DMS 273 (cell line): ENCODE results near the gene NNT.
A peak's percentile ranks its signal among the peaks of the same experiment; 100 is the strongest.
"Not testable (repeated sequence)": the region's sequence is repeated elsewhere in the genome, so short reads cannot be mapped to it uniquely, and the experiment has no call there.

Experiments used
- DNase-seq: peaks from one replicate; lab custom pipeline; 2025; ENCODE audit not compliant: unreplicated experiment; lab: John Stamatoyannopoulos, UW

Gene NNT

DNA sequence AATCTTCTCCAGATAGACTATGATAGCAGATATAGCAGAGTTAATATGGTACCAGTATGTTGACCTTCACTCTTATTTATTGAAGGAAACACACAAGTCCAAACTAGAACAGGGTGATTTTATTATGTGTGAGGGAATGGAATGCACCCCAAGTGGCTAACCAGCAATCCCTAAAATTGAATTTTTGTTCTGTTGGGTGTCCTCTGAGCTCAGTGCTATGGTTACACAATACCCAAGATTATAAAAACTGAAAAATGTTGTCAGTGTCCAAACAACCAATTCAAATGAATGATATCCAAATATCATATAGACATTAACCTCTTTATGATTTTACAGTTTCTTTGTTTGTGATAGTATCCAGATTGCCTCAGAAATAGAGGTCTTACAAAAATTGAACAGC lies 60.9 kb downstream of the NNT start:
- no peak for DNase-seq

DNA sequence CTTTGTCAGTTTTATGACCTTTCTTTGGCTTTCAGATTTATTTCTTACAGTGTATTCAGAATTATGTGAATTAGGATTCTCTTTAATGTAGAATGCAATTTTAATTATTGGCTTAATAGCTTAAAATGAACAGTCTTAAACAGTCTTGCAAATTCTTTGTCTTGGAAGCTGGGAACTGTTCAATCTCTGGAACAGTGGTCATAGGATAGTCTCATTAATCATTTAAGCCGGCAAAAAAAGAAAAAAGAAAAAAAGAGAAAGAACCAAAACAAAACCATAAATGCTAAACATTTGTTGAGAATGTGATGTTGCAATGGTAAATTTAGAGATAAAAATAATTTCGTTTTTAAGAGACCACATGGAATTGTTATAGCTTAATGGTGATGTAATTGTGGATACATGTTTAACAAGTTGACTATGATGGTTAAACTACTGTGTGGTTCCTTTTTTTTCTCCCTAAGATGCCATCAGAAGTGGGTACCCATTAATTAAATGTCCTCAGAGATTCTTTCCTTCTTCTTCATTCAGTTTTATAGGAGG lies 61.6 kb downstream of the NNT start:
- no peak for DNase-seq

DNA sequence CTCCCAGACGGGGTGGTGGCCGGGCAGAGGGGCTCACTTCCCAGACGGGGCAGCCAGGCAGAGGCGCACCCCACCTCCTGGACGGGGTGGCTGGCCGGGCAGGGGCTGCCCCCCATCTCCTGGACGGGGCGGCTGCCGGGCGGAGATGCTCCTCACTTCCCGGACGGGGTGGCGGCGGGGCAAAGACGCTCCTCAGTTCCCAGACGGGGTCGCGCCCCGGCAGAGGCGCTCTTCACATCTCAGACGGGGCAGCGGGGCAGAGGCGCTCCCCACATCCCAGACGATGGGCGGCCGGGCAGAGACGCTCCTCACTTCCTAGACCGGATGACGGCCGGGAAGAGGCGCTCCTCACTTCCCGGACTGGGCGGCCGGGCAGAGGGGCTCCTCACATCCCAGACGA lies 62.8 kb downstream of the NNT start:
- not testable (repeated sequence) for DNase-seq

DNA sequence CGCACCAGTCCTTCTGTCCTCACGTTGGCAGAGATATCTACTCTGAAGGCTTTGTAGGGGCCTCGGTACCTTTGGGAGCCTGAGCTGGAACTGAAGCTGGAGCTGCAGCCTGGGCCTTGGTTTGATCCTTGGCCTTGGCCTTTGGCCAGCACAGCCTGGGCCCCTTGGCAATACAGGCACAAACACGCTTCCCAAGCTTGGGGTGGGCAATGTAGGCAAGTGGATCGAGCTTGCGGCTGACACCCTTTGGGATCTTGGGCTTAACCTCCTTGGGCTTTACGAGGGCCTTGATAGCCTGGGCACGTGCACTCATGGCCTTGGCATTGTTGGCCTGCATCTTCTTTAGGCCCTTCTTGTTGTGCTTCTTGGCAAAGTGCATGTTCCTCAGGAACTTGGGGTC lies 63.7 kb downstream of the NNT start:
- DNase-seq: not testable (repeated sequence)

DNA sequence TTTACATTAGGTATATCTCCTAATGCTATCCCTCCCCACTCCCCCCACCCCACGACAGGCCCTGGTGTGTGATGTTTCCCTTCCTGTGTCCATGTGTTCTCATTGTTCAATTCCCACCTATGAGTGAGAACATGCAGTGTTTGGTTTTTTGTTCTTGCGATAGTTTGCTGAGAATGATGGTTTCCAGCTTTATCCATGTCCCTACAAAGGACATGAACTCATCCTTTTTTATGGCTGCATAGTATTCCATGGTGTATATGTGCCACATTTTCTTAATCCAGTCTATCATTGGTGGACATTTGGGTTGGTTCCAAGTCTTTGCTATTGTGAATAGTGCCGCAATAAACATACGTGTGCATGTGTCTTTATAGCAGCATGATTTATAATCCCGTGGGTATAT lies 64.4 kb downstream of the NNT start:
- DNase-seq: not testable (repeated sequence)

DNA sequence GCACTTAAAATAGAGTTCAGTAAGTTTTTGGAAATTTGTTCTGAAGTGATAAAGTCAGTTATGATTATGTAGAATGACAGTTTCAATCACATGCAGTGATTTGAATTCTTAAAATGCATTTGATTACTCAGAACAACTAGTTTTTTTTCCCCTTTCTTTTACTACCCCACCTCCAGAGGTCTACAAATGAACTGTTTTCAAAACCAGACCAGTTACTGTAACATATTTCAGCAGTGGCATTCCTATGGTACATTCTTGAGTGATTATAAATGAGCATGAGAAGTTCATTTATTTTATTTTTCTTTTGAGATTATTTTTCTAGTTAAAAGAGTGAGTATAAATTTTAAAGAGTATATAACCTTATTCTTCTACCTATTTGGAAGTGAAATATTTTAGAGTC lies 71.6 kb downstream of the NNT start:
- no peak for DNase-seq

DNA sequence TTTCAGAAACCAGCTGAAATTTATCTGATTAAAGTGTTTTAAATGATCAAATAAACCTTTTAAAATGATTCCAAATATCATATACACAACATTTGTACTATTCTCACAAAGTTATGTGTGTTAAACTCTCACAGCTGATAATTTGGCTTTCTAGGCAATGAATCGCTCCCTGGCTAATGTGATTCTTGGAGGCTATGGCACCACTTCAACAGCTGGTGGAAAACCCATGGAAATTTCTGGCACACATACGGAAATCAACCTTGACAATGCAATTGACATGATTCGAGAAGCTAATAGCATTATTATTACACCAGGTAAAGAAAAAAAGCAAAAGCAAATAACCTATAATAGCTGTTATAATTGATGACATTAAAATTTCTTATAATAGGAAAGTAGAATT lies 72.4 kb downstream of the NNT start:
- DNase-seq: no peak

DNA sequence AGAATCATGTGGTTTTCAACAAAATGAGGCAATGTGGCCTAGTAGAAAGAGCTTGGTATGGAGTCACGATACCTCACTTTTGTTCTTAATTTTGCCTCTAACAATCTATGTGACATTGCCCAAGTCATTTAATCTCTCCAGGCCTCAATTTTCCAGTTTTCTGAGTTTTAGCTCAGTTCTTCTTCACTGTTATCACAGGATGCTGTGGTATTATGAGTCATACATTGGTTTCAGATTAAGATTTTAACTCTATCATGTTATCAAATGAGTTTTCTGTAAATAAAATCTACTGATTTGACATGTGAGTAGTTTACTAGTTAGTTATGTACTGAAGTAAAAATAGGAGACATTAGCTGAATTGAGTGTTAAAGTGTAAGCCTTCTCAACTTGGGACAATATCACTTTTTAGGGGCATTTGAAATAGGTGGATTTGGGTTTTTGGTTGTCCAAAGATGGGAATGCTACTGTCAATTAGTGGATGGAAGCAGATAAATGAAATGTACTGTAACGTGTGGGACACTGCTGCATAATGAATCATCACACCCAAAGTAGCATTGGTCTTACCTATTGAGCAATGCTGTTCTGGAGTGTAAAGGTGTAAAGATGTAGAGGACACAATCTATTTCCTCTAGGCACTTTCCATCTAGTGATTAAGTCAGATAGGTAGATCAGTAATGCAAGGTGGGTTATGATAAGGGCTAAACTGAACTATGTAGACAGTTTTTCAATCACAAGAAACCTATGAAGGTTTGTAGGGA lies 73.3 kb downstream of the NNT start:
- DNase-seq: no peak

DNA sequence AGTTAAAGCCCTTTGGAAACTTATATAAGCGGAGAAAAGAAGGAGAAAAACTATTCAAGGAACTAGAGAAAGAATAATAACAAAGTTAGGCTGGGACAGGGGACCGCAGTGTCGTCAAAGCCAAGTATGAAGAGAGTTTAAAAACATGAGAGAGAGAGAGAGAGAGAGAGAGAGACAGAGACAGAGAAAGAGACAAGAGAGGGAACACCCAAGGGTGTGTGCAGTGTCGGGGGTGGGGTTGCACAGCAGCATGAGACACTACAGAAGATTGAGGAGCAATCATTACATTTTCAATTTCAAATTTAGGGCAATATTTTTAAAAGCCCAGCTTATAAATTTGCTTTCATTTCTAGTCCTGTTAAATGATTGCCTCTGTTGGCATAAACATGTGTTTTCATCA lies 74.3 kb downstream of the NNT start:
- no peak for DNase-seq

DNA sequence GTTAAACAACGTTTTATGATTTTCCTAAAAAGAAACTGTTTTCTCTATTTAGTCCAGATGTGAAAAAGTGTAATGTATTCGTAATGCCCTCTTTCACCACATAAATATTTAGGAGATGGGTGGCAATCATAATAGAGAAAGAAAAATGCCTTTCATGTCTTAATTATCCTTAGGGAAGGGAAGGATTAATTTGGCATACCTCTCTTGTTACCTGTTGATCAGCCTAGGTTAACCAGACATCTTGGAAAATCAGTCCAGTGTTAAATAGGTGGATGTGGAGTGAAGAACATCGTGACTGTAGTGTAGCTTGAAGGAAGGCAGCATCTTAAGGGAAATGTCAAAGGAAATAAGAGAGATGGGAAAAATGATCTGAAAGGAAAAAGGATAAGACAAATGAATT lies 76.2 kb downstream of the NNT start:
- DNase-seq: no peak

DNA sequence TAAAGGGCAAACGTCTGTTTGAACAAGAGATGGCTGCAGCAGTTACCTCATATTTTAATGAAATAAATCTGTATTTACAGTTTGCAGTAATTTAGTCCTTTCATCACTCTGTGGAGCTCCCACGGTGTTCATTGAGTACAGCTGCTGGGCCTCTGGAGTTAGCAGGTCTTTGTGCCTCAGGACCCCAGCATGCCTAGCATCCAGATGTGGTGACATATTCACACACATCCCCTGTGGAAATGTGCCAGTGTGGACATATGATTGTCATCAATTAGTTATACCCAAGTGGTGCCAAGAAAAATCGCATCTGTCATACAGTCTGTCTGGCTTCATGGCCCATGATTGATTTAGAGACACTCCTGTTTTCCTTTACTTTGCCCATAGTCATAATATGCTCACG lies 77.3 kb downstream of the NNT start:
- peak; percentile 72 for DNase-seq

DNA sequence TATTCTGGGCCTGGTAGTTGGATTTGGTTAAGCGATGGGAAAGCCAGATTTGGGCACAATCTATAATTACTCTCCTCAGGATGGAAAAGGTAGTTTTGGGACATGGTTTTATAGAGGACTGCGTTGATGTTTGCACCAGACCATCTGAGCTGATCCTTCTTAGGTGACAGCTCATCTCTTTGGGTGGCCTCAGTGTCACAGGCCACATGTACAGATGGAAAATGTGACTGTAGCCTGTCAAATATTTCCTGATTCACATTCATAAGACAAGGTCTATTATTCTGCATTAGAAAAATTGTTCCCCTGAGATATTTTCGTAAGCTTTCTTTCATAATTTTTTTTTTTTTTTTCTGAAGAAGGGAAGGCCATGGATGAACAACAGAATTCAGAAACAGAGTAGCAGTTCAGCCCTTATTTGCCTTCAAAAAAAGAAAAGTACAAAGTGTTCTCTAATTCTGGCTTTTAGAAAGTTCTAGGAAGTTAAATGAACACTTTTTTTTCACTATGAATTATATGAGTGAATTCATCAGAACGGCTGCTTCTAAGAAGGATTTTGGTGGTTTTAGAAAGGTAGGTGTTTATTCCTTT lies 81.0 kb downstream of the NNT start:
- DNase-seq: no peak

DNA sequence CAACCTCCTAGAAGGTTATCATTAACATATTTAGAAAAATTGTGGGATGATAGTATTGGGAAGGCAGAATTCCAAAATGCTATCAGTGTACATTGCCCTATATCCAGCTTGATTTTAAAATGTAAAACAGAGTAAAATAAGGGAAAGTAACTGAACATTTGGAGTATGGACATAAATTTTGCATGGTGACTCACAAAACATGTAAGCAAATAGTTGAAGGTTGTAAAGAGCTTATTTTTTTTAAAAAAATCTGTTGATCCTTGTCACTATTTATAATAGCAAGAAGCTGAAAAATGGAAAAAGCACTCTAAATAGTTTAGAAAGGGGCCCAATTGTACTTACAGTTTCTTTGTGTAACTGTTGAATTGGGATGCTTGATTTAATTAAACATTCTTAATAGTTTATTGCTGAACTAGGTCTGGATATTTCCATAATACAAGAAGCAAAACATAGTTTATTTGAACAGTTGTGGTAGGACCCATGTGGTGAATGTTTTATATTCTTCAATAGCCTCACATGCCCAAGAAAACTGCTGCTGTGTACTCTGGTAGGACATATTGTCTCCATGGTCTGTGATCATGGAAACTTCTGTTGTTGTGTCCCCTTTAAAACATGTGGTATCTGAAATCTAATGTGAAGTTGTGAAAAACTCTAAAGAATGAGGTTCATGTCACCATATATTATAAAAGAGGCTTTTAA lies 82.4 kb downstream of the NNT start:
- DNase-seq: no peak

DNA sequence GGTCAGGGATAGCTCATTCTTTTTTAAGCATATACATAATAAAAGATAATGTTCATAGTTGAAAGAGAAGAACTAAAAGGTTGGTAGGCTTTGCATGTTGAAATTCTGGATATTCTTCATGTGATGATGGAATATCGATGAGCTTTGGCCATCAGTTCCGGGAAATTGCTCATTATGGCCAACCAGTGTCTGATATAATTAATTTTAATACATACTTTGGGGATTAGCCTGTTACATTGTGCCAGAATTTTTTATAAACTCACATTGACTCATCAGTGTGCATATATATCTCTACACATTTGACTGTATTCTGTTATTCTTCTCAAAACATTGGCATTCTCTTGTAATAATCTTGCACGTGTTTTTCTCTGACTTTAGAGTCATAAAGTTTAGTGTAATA lies 84.3 kb downstream of the NNT start:
- DNase-seq: no peak

DNA sequence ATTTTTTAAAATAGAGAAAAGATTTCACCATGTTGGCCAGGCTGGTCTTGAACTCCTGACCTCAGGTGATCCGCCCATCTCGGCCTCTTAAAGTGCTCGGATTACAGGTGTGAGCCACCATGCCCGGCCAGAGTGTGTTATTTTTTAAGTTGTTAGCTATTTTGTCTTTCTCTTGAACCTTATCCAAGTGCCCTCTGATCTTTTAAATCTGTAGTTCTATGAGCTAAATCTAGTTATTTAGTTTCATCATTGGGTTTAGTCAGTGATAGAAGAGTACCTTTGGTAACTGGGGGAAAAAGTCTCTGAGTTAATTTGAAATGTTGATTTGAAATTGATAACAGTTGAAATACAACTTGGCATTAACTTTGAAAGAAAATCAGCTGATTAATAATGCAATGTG lies 88.3 kb downstream of the NNT start:
- no peak for DNase-seq

DNA sequence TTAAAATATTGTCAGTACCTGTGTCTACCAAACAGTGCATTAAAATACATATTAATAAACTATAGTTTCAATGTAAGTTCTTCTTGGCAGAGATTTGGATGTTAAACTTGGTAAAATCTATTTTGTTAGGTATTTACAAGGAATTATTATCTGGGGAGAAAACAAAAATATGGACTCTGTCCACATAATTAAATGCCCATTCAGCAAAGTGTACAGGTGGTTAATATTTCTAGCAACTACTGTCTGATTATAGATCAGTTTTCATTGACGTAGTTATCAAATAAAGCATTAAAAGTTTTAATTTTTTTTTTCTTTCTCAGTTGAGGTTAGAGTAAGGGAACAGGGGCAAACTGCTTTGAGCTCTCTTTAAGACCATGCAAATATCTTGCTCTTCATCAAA lies 88.9 kb downstream of the NNT start:
- DNase-seq: no peak

DNA sequence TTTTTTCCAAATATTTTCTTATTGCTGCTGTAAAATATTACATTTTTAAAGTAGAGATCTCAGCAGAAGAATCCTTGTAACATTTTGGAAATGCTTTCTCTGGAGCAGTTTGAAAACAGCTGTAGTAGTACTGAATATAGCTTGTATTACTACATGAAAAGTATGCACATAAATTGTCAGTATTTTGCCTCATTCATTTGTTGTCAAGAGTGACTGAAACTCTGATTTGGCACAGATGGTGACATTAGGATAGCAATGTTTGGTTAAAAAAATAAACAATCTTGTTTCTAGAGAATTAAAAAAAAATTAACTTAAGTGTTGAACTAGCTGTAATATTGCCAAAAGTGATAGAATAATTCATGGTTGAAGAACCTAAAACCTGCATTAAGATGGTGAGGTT lies 90.4 kb downstream of the NNT start:
- no peak for DNase-seq

DNA sequence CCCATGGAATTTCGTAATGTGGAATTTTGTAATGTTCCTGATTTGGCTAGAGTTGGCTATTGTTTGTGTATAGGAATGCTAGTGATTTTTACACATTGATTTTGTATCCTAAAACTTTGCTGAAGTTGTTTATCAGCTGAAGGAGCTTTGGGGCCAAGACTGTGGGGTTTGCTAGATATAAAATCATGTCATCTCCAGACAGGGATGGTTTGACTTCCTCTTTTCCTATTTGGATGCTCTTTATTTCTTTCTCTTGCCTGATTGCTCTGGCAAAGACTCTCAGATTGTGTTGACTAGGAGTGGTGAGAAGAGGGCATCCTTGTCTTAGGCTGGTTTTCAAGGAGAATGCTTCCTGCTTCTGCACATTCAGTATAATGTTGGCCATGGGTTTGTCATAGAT lies 91.0 kb downstream of the NNT start:
- DNase-seq: no peak

DNA sequence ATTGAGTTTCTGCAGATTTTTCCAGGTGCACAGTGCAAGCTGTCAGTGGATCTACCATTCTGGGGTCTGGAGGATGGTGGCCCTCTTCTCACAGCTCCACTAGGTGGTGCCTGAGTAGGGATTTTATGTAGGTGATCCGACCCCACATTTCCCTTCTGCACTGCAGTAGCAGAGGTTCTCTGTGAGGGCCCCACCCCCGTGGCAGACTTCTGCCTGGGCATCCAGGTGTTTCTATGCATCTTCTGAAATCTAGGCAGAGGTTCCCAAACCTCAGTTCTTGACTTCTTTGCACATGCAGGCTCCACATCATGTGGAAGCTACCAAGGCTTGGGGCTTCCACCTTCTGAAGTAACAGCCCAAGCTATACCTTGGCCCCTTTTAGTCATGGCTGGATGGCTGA lies 93.5 kb downstream of the NNT start:
- not testable (repeated sequence) for DNase-seq

DNA sequence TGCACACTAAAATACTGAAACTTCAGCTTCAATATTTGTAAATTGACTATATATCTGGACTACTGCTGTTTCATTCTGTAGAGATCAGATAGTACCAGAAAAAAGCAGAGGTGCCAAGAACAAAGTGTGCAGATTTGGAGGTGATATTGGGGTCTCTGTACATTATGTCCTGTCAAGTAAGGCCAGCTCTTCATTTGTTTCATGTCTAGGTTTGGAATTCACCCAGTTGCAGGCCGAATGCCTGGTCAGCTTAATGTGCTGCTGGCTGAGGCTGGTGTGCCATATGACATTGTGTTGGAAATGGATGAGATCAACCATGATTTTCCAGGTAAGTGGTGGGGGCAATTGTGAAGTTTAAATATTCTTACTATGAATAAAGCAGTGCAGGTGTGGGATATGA lies 96.9 kb downstream of the NNT start:
- DNase-seq: no peak

DNA sequence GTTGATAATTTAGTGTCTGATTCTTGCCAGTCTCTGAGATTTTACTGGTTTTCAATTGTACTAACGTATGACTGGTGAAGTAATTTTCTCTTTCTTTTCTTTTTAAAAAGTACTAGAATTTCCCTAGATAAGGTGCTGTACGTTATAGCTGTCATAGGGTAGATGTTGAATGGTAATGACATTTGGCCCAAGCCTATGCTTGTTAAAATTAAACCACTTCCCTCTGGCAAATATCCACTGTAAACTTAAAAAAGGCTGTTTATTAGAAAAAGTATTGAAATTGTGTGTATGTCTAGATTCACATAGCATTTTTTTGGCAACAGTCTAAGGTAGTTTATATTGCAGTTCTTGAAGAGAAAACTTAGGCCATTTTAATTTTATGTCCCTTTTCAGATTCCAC lies 97.6 kb downstream of the NNT start:
- no peak for DNase-seq

DNA sequence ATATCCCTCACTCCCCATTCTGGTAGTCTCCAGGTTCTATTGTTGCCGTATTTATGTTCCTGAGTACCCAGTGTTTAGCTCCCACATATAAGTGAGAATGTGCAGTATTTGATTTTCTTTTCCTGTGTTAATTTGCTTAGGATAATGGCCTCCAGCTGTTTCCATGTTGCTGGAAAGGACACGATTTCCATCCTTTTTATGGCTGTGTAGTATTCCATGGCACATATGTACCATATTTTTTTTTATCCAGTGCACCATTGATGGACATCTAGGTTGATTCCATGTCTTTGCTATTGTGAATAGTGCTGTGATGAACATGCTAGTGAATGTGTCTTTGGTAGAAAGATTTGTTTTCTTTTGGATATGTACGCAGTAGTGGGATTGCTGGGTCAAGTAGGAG lies 98.2 kb downstream of the NNT start:
- DNase-seq: no peak
